A549 treated with RU486 at 1 μM for 4 hours (cell line): ENCODE data around the gene LONRF2. TPM values are rescaled to one million over a fixed set of nuclear protein-coding genes. Genes with fewer than 3 reads are reported as not detected.

Experiments
- total RNA-seq: library from RNA; stranded (reverse); fragments of 200-300 nt; extraction: Qiagen RNA extraction; gene quantifications from 5 replicates; pipeline ENCODE4 v1.2.3, GENCODE V29; 2022; ENCODE audit warnings: low read depth

Gene LONRF2
- 2.8 to 4.1 TPM (median 3.3 TPM) in 5 replicates for total RNA-seq

DNA sequence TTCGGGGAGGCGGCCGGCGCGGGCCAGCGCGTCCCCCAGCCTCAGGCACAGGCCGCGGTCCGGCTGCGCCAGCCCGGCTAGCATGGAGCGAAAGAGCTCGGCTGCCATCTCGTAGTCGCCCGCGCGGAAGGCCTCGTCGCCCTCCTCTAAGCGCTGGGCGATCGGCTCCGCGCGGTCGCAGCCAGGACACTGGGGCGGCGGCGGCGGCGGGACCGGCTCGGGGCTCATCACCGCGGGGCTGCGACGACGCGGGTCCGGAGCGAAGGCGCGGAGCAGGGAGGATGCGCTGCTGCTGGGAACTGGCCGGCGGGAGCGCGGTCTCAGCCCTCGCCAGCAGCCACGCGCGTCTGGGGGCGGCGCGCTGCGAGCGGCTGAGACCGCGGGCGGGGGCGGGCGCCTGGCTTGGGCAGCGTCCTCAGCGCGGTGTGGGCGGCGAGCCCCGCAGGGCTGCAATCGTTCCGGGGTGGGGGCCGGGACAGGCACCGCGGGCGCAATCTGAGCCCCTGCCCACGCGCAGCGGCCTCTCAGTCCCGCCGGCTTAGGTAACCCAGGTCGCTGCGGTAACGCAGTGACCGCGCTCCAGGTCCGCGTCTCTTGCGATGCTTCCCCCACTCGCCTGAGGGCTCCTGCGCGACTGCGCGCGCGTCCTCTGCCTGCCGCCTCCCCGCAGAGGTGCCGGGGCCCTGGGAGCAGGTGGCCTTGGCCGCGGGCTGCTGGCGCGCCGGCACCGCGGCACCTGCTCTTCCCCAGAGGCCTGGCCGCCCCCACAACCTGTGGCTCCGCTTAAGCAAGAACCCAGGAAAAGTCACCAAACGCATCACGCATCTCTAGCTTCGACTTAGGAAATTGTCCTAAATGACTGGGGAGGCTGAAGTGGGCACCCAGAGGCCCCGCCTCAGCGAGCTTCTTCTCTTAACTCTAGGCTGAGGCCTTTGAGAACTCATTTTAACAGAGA, at the start of gene LONRF2:
Gene LONRF2, minus strand, starts transcription at position 636 of the 955 bp plus-strand sequence. Its CDS starts 408 bp downstream, at position 228.

Other genes with a start within 250 kb of the LONRF2 start
- gene AFF3, start 179.9 kb downstream of the LONRF2 start, total RNA-seq, result 0.07 to 0.22 TPM in 2 of 5 replicates, not detected in the others
- 16.2 to 17.4 TPM (median 16.7 TPM) in 5 replicates for gene CHST10, start 95.2 kb upstream of the LONRF2 start, total RNA-seq
- not detected in 5 replicates for gene NMS, start 148.0 kb upstream of the LONRF2 start, total RNA-seq
- gene PDCL3, start 240.5 kb upstream of the LONRF2 start, total RNA-seq, result 37.0 to 51.1 TPM (median 39.7 TPM) in 5 replicates